ENCODE results near the gene GPBAR1. TPM values are rescaled to one million over a fixed set of nuclear protein-coding genes. Genes with fewer than 3 reads are reported as not detected.

The GPBAR1 gene
- total and polyA plus RNA-seq, 2 of the 8 experiments (the other 6 are each of a cell fraction or from before 2014, with no cell fraction given) = 0.32 to 0.59 TPM

DNA sequence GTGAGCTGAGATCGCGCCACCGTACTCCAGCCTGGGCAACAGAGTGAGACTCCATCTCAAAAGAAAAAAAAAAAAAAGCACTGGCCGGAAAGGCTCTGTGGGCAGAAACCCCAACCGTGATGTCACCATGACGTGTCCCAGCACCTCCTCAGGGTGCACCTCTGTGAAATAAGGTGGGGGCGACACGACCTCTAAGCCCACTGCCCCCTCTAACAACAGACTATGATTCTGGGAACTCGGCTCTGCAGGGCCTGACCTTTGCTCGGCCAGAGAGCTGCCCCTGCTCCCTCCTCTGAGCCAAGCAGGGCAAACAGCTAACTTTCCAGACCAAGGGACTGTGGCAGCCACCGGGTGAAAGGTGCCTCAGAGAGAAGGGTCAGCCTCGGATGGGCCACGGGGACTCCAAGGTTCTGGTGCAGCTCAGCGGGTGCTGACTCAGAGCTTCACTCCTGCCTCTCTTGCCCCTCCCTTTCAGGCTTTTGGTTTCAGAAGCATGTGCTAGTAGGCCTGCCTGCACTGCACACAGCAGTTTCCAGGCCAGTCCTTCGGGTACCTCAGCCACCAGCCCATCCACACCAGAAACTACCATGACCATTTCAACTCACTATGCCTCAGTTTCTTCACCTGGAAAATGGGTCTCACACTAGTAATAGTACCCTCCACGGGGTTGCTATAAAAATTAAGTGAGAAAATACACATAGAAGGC, 23.4 kb downstream of the GPBAR1 start:
- Histone ChIP-seq H2BK12ac (ENCODE audit: low read depth, low read length) (0 out of 2 replicates have a peak overlapping the region, but pooled peaks have one; percentile 17), H2AK5ac (ENCODE audit: low read depth, low read length) (no peak overlapping the region), H3K79me1 (ENCODE audit: low read depth, low read length) (0 out of 2 replicates have a peak, but pooled peaks cover 8% of the 10 kb centered on the region), H3K56ac (replicated peaks; ENCODE audit: insufficient read length, low read depth, low read length) (no peak overlapping the region), H3K36me3 (ENCODE audit: control insufficient read depth in 2 of 4, insufficient read depth in 4 of 4, low read length in 3 of 4) (no peaks in the 10 kb centered on the region; a peak in 2 of 8 replicates), H4K8ac (ENCODE audit: extremely low read depth, insufficient read depth, low read length) (no peak overlapping the region), H4K91ac (replicated peaks; ENCODE audit: insufficient read length, low read length) (no peak overlapping the region), H3K4me3 (ENCODE audit: extremely low read depth in 1 of 4, insufficient read depth in 2 of 4, low read depth in 3 of 4, low read length in 4 of 4) (no peak overlapping the region), H2BK20ac (ENCODE audit: low read length) (no peak overlapping the region; the same call in 1 of the 2 replicates), H3K9me3 (ENCODE audit: insufficient read depth in 2 of 2, low read depth in 1 of 2, low read length in 1 of 2) (no peaks in the 10 kb centered on the region), H3K14ac (ENCODE audit: insufficient read length) (no peak overlapping the region), H3K9ac (replicated peaks in 1 of 4; ENCODE audit: extremely low read depth in 1 of 4, low read depth in 3 of 4, low read length in 3 of 4) (no peak overlapping the region), H3K23ac (ENCODE audit: insufficient read length) (no peak overlapping the region), H4K5ac (ENCODE audit: insufficient read length, low read depth, low read length) (no peak overlapping the region), H3K27me3 (replicated peaks in 1 of 4; ENCODE audit: control insufficient read depth in 3 of 4, extremely low read depth in 1 of 4, insufficient read depth in 3 of 4, low read length in 3 of 4) (no peaks in the 10 kb centered on the region), H2AFZ (ENCODE audit: low read length) (no peak overlapping the region), H3K18ac (ENCODE audit: extremely low read depth, low read length) (no peak overlapping the region), H2BK5ac (ENCODE audit: low read depth, low read length) (no peak overlapping the region), H3K4me1 (replicated peaks in 1 of 4; ENCODE audit: control insufficient read depth in 3 of 4, insufficient read depth in 4 of 4, low read length in 3 of 4) (peaks cover 5 to 11% (median 7%) of the 10 kb centered on the region in 4 experiments; a peak in 4 of 7 replicates), H3K79me2 (ENCODE audit: control insufficient read depth in 1 of 2, insufficient read depth in 2 of 2, low read length in 2 of 2) (no peaks in the 10 kb centered on the region), H3K4me2 (ENCODE audit: insufficient read depth in 1 of 2, low read depth in 2 of 2, low read length in 2 of 2) (no peak overlapping the region), H2BK120ac (replicated peaks; ENCODE audit: low read depth, low read length) (no peak overlapping the region), H2BK15ac (ENCODE audit: low read length) (no peak overlapping the region), H3K27ac (ENCODE audit: low read depth, low read length) (no peak overlapping the region), H4K20me1 (replicated peaks in 1 of 2; ENCODE audit: control insufficient read depth in 1 of 2, insufficient read depth in 2 of 2, low read length in 2 of 2) (peaks cover 0 to 10% of the 10 kb centered on the region in 2 experiments), H3K4ac (replicated peaks; ENCODE audit: insufficient read length, low read depth, low read length) (no peak overlapping the region), H3K23me2 (ENCODE audit: low read depth, low read length) (no peaks in the 10 kb centered on the region; the same call in 1 of the 2 replicates)
- DNase-seq (ENCODE audit: low read depth in 1 of 2, low spot score in 2 of 2) (no peak), FAIRE-seq (no peak)
- WGBS, 2 experiments (ENCODE audit: extremely low coverage in 1 of 2, insufficient coverage in 1 of 2, insufficient read length in 1 of 2, insufficient replicate concordance in 2 of 2, low coverage in 1 of 2, low lambda C conversion rate in 2 of 2, missing lambda C conversion rate in 1 of 2) = 90% methylated on average over 12 of the region's 16 CpGs; no CpG with 5 or more reads in 1 of the 2 experiments
- ChIA-PET CTCF (ENCODE audit: partially characterized antibody) (interaction anchor here (1.1 to 9.2 kb wide), 2 partner anchors 11 to 17 kb away, joined by 3 to 131 read pairs; partner anchors contain the start of genes AAMP and PNKD), POLR2A (ENCODE audit: partially characterized antibody) (interaction anchor here (1.0 to 4.0 kb wide), 2 partner anchors 9 to 13 kb away, joined by 5 to 22 read pairs; no protein-coding TSS in a partner anchor)
- no peak for TF ChIP-seq PHF8 (conservative IDR thresholded peaks at IDR 0.05; ENCODE audit: low read depth, low read length)
- TF ChIP-seq NRF1 (IDR thresholded peaks at IDR 0.05; ENCODE audit: low read depth, low read length) = no peak
- TF ChIP-seq KDM4A (IDR thresholded peaks at IDR 0.05; ENCODE audit: low read depth, low read length, severe bottlenecking) = no peak
- no peak for TF ChIP-seq POLR2AphosphoS5 (IDR thresholded peaks at IDR 0.05; ENCODE audit: low read depth, low read length)
- no peak for TF ChIP-seq CEBPB (IDR thresholded peaks at IDR 0.05; ENCODE audit: low read depth, low read length)
- TF ChIP-seq, protein P1, sequence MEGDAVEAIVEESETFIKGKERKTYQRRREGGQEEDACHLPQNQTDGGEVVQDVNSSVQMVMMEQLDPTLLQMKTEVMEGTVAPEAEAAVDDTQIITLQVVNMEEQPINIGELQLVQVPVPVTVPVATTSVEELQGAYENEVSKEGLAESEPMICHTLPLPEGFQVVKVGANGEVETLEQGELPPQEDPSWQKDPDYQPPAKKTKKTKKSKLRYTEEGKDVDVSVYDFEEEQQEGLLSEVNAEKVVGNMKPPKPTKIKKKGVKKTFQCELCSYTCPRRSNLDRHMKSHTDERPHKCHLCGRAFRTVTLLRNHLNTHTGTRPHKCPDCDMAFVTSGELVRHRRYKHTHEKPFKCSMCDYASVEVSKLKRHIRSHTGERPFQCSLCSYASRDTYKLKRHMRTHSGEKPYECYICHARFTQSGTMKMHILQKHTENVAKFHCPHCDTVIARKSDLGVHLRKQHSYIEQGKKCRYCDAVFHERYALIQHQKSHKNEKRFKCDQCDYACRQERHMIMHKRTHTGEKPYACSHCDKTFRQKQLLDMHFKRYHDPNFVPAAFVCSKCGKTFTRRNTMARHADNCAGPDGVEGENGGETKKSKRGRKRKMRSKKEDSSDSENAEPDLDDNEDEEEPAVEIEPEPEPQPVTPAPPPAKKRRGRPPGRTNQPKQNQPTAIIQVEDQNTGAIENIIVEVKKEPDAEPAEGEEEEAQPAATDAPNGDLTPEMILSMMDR (IDR thresholded peaks at IDR 0.05; ENCODE audit: control extremely low read depth in 1 of 3, insufficient read depth in 1 of 3, low read depth in 1 of 3, low read length in 3 of 3) = no peak
- no peak for TF ChIP-seq CREB1 (IDR thresholded peaks at IDR 0.05)
- TF ChIP-seq BACH1 (IDR thresholded peaks at IDR 0.05; ENCODE audit: low read length) = no peak
- TF ChIP-seq CHD1 (IDR thresholded peaks at IDR 0.05; ENCODE audit: low read depth, low read length) = no peak
- no peak for TF ChIP-seq FOSL1 (IDR thresholded peaks at IDR 0.05; ENCODE audit: insufficient read depth, low read depth, low read length)
- TF ChIP-seq EGR1 (IDR thresholded peaks at IDR 0.05; ENCODE audit: borderline replicate concordance, low read depth, low read length) = no peak
